Upper lobe of right lung (tissue), 1 donor: ENCODE measurements around the gene LMBR1. TPM values are rescaled to one million over a fixed set of nuclear protein-coding genes. Genes with fewer than 3 reads are reported as not detected.
"Not testable (repeated sequence)": the region's sequence is repeated elsewhere in the genome, so short reads cannot be mapped to it uniquely, and the experiment has no call there.

Source experiments
- ATAC-seq: fragments of 200-7000 bp; cut with Tn5 transposase; one replicate; pipeline ENCODE4 v1.9.1; 2020; ENCODE audit warnings: mild to moderate bottlenecking, moderate library complexity
- DNase-seq: peaks from one replicate; pipeline ENCODE4 v3.0.0-alpha.2; 2020
- H3K27ac ChIP-seq: fragments of 200-600 bp; one replicate; pipeline ENCODE4 v1.8.0; 2022
- H3K27me3 ChIP-seq: fragments of 200-600 bp; one replicate; pipeline ENCODE4 v1.8.0; 2022; ENCODE audit warnings: mild to moderate bottlenecking
- H3K36me3 ChIP-seq: fragments of 200-600 bp; one replicate; pipeline ENCODE4 v1.8.0; 2022
- H3K4me1 ChIP-seq: fragments of 200-600 bp; one replicate; pipeline ENCODE4 v1.8.0; 2022
- H3K4me3 ChIP-seq: fragments of 200-600 bp; one replicate; pipeline ENCODE4 v1.8.0; 2022; ENCODE audit warnings: mild to moderate bottlenecking
- H3K9me3 ChIP-seq: fragments of 200-600 bp; one replicate; pipeline ENCODE4 v1.8.0; 2022
- intact Hi-C: fragments of 100-400 bp; cut with DNase I; formaldehyde crosslinking; loops from one replicate; pipeline ENCODE4 v1.11.0; 2022
- total RNA-seq: library from RNA; stranded (reverse); fragmentation: NEBNext Ultra II Directional; extraction: Animal tissue kit (Norgen Biotek cat#: 25700); gene quantifications from one replicate; pipeline ENCODE4 v1.2.1, GENCODE V29; 2021
- TF ChIP-seq, protein P1 (sequence below): fragments of 200-600 bp; IDR thresholded peaks from one replicate; pipeline ENCODE4 v1.8.0; 2022; ENCODE audit warnings: antibody characterized with exemption
- donor health status: DM: no; HTN: yes; CAD: no; lungs with severe emphysema.

The LMBR1 gene
- total RNA-seq, 1 donor from 2014 or later: 70.5 TPM

DNA sequence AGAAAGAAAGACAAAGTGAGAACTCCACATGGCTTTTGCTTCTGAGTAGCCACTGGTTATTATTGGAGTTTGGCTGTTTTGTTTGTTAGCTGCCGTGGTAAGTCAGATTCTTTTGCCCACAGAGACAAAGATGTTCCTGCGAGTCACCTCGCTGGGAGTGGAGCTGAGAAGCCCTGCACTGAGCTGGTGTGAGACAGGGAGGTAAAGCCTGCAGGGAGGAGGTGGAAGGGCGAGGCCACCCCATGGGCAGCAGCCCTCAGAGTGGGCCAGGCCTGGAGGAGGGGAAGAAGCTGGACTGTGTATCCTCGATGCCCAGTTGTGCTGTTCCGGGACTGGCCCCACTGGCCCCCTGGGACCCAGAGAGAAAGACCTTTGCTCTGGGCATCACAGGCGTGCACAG lies 42.3 kb upstream of the LMBR1 start:
- Histone ChIP-seq H3K9me3 (no peaks in the 10 kb centered on the region), H3K4me1 (no peaks in the 10 kb centered on the region), H3K36me3 (no peaks in the 10 kb centered on the region), H3K27me3 (no peaks in the 10 kb centered on the region), H3K4me3 (no peak overlapping the region), H3K27ac (no peak overlapping the region)
- intact Hi-C loops: no loop called here
- ATAC-seq (no peak), DNase-seq (no peak)
- TF ChIP-seq, protein P1, sequence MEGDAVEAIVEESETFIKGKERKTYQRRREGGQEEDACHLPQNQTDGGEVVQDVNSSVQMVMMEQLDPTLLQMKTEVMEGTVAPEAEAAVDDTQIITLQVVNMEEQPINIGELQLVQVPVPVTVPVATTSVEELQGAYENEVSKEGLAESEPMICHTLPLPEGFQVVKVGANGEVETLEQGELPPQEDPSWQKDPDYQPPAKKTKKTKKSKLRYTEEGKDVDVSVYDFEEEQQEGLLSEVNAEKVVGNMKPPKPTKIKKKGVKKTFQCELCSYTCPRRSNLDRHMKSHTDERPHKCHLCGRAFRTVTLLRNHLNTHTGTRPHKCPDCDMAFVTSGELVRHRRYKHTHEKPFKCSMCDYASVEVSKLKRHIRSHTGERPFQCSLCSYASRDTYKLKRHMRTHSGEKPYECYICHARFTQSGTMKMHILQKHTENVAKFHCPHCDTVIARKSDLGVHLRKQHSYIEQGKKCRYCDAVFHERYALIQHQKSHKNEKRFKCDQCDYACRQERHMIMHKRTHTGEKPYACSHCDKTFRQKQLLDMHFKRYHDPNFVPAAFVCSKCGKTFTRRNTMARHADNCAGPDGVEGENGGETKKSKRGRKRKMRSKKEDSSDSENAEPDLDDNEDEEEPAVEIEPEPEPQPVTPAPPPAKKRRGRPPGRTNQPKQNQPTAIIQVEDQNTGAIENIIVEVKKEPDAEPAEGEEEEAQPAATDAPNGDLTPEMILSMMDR: no peak

DNA sequence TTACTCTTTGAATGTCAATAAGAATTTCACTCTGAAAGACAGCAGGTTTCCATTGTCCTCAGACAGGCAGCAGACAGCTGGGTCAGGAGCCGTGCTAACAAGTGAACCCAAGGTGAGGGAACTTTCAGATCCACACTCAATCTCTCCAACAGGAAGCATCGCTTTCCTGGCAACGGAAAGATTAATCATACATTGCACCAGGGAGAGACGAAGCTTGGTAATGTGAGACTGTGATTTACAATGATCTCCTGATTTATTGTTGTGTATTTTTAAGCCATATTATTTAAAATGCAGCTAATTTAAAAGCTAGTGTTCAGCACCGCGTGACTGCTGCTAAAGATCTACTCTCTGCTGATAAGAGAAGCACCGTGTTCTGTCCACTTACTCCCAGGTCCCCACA lies 39.0 kb upstream of the LMBR1 start:
- no peak for ATAC-seq
- Histone ChIP-seq H3K27ac (no peak overlapping the region), H3K4me3 (no peak overlapping the region), H3K27me3 (no peaks in the 10 kb centered on the region), H3K9me3 (no peaks in the 10 kb centered on the region), H3K4me1 (no peaks in the 10 kb centered on the region), H3K36me3 (no peaks in the 10 kb centered on the region)
- intact Hi-C loops: no loop called here
- TF ChIP-seq, protein P1: no peak
- DNase-seq: no peak

DNA sequence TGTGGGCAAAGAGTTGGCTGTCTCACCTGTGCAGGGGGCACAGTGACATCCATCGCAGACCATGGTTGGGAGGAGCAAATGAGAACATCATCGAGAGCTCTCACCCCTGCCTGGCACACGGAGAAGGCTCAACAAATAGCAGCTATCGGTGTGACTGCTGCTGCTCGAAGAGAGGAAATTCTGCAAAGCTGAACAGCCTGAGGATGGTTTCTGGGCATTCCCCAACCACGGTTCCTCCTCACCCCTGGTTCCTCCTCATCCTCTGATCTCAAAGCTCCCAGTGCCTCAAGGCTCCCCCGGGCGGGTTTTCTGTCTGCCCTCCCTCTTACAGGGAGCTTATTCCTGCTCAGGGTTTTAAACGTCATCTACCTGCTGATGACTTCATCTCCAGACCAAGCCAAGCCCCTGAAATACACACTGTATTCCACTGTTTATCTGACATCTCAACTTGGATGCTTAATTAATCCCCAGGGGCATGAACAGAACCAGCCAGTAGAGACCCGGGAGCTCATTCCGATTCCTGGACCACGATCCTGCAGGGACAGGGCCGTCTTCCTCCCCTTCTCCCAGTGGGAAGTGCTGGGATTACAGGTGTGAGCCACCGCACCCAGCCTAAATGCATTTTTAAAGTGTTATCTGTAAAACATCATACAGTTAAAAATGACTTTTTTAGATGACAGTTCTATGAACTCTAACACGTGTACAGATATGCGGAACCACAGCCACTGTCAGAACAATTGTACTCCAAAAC lies 37.0 kb upstream of the LMBR1 start:
- ATAC-seq: no peak
- intact Hi-C loops: no loop called here

DNA sequence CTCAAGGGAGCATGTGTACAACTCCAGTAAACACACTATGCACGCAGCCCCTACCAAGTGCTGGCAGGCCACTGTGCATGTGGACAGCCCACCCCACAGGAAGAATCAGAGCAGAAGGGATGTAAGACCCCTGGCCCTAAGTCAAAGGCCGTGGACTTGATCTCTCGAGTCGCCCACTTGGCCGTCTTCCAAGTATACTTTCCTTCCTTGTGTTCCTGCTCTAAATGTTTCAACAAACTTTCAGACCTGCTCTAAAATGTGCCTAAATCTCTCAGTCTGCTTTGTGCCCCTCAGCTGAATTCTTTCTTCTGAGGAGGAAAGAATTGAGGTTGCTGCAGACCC lies 35.4 kb upstream of the LMBR1 start:
- Histone ChIP-seq H3K27ac (no peak overlapping the region), H3K27me3 (no peaks in the 10 kb centered on the region), H3K4me1 (no peaks in the 10 kb centered on the region), H3K4me3 (no peak overlapping the region), H3K36me3 (no peaks in the 10 kb centered on the region), H3K9me3 (no peaks in the 10 kb centered on the region)
- TF ChIP-seq, protein P1: no peak
- no peak for DNase-seq
- intact Hi-C loops: no loop called here
- ATAC-seq: no peak

More for the DNA sequence above, 37.0 kb upstream of the LMBR1 start:
- DNase-seq: no peak
- TF ChIP-seq, protein P1: no peak
- H3K27ac ChIP-seq: no peak overlapping the region
- H3K27me3 ChIP-seq: no peaks in the 10 kb centered on the region
- no peaks in the 10 kb centered on the region for H3K9me3 ChIP-seq
- no peak overlapping the region for H3K4me3 ChIP-seq
- no peaks in the 10 kb centered on the region for H3K36me3 ChIP-seq
- no peaks in the 10 kb centered on the region for H3K4me1 ChIP-seq

- intact Hi-C loops: no loop called here
- TF ChIP-seq, protein P1: no peak
- Histone ChIP-seq H3K27ac (no peak overlapping the region), H3K4me3 (no peak overlapping the region), H3K27me3 (no peaks in the 10 kb centered on the region), H3K9me3 (no peaks in the 10 kb centered on the region), H3K4me1 (no peaks in the 10 kb centered on the region), H3K36me3 (no peaks in the 10 kb centered on the region)
- DNase-seq (no peak), ATAC-seq (no peak)
Measured at GRCh38 chr7:156927571-156928405, 34.8 kb upstream of the LMBR1 start.

GRCh38 chr7:156925821-156926220 lies 32.8 kb upstream of the LMBR1 start:
- H3K4me3 ChIP-seq, H3K9me3 ChIP-seq, H3K27me3 ChIP-seq, H3K4me1 ChIP-seq, DNase-seq, H3K27ac ChIP-seq, ATAC-seq, intact Hi-C loops, H3K36me3 ChIP-seq: not testable (repeated sequence)

GRCh38 chr7:156922304-156922703 lies 29.3 kb upstream of the LMBR1 start:
- intact Hi-C loops, H3K4me1 ChIP-seq, ATAC-seq, H3K9me3 ChIP-seq, H3K36me3 ChIP-seq, H3K27me3 ChIP-seq, H3K4me3 ChIP-seq, H3K27ac ChIP-seq: not testable (repeated sequence)
- DNase-seq: peak; percentile 19

- ATAC-seq, intact Hi-C loops, H3K4me1 ChIP-seq, H3K36me3 ChIP-seq, H3K27me3 ChIP-seq, H3K9me3 ChIP-seq, H3K4me3 ChIP-seq, H3K27ac ChIP-seq: not testable (repeated sequence)
- DNase-seq: peak; percentile 17
Measured at GRCh38 chr7:156920487-156921373, 27.7 kb upstream of the LMBR1 start.
